Erythroblast (primary cell): ENCODE measurements around the gene ZBP1.

ENCODE experiments used
- GATA1 ChIP-seq: IDR thresholded peaks from 2 replicates; pipeline ENCODE4 v1.6.1; 2011; ENCODE audit warnings: low read depth, mild to moderate bottlenecking, control low read depth, low read length, moderate library complexity
- POLR2A ChIP-seq: IDR thresholded peaks from 2 replicates; pipeline ENCODE4 v1.6.1; 2011; ENCODE audit warnings: mild to moderate bottlenecking, low read length

GRCh38 chr20:57588596-57588995, 31.6 kb downstream of the ZBP1 start:
- TF ChIP-seq POLR2A: no peak
- no peak for TF ChIP-seq GATA1
